ENCODE measurements around the gene UBA52. TPM values are rescaled to one million over a fixed set of nuclear protein-coding genes. Genes with fewer than 3 reads are reported as not detected.

Gene UBA52
- total and polyA plus RNA-seq, 2 of the 13 experiments (the other 11 are each of a cell fraction or from before 2014, with no cell fraction given), result 959 to 1,782 TPM

GRCh38 chr19:18589380-18590272 is 18.0 kb downstream of the UBA52 start (continued):
- TF ChIP-seq REXO4 (CRISPR knock-in tag; IDR thresholded peaks at IDR 0.05; ENCODE audit: borderline replicate concordance) (peak; percentile 99), NCOR1 (IDR thresholded peaks at IDR 0.05; ENCODE audit: borderline replicate concordance, low read length) (no peak), ZNF878 (CRISPR knock-in tag; IDR thresholded peaks at IDR 0.05) (peak; percentile 93), CENPX (CRISPR knock-in tag; IDR thresholded peaks at IDR 0.05) (no peak), RBM39 (IDR thresholded peaks at IDR 0.05; ENCODE audit: low read depth, low read length, poor library complexity, severe bottlenecking) (no peak), ZNF10 (CRISPR knock-in tag; IDR thresholded peaks at IDR 0.05; ENCODE audit: borderline replicate concordance, low read depth) (no peak), DZIP1 (CRISPR knock-in tag; IDR thresholded peaks at IDR 0.05) (peak; percentile 91; the same call in 1 of the 2 replicates), ZBTB40 (IDR thresholded peaks at IDR 0.05) (no peak), ZBTB40 (CRISPR knock-in tag; IDR thresholded peaks at IDR 0.05) (peak; percentile 88), MXD4 (CRISPR knock-in tag; IDR thresholded peaks at IDR 0.05) (peak; percentile 94), TIGD3 (CRISPR knock-in tag; IDR thresholded peaks at IDR 0.05; ENCODE audit: borderline replicate concordance) (peak; percentile 67; the same call in 1 of the 2 replicates), ELF1 (CRISPR knock-in tag; IDR thresholded peaks at IDR 0.05) (no peak), CERS6 (CRISPR knock-in tag; IDR thresholded peaks at IDR 0.05) (0 out of 2 replicates have a peak, but pooled peaks have one; percentile 48), AHR (CRISPR knock-in tag; IDR thresholded peaks at IDR 0.05) (peak; percentile 53; the same call in 1 of the 2 replicates)
